SK-N-SH (cell line): ENCODE data around the gene HES2. TPM values are rescaled to one million over a fixed set of nuclear protein-coding genes. Genes with fewer than 3 reads are reported as not detected.
"Not testable (repeated sequence)": the region's sequence is repeated elsewhere in the genome, so short reads cannot be mapped to it uniquely, and the experiment has no call there.

Source experiments
- CTCF ChIA-PET: fragments of 300-600, 350-600 bp; formaldehyde crosslinking; extraction: SDS; loops from one replicate; lab custom pipeline; 2021; lab: Yijun Ruan, JAX
- POLR2A ChIA-PET: fragments of 350-600 bp; sonication (Branson Sonifier 250); formaldehyde crosslinking; extraction: SDS; loops from one replicate; lab custom pipeline; 2020; ENCODE audit warnings: antibody characterized with exemption, inconsistent platforms; lab: Yijun Ruan, JAX
- DNase-seq: peaks from one replicate; pipeline ENCODE4 v3.0.0; 2012
- H2AFZ ChIP-seq: fragments of 200-600 bp; sonication (generic); 2 replicates; pipeline ENCODE4 v1.8.1; 2016; ENCODE audit warnings: antibody characterized with exemption, mild to moderate bottlenecking, low read depth
- H3F3A ChIP-seq: fragments of 200-600 bp; sonication (generic); replicated peaks from 2 replicates; pipeline ENCODE3; 2016; ENCODE audit warnings: antibody characterized with exemption, mild to moderate bottlenecking; ENCODE audit not compliant: insufficient read depth
- H3K27ac ChIP-seq, 2 experiments: fragments of 200-500 bp in 1 of 2; fragments of 200-600 bp in 1 of 2; sonication (Bioruptor generic) in 1 of 2; sonication (generic), shearing (Covaris generic) in 1 of 2; 2 replicates each; pipeline versions ENCODE4 v1.5.1 to v1.6.1; 2014 to 2016; ENCODE audit warnings: low read depth in 2 of 2, inconsistent platforms in 1 of 2, low read length in 1 of 2, mild to moderate bottlenecking in 1 of 2, mixed read lengths in 1 of 2
- H3K27me3 ChIP-seq: fragments of 200-600 bp; sonication (generic), shearing (Covaris generic); 2 replicates; pipeline ENCODE4 v1.6.1; 2016; ENCODE audit warnings: mixed run types; ENCODE audit not compliant: insufficient read depth
- H3K36me3 ChIP-seq, 2 experiments: fragments of 200-500 bp in 1 of 2; fragments of 200-600 bp in 1 of 2; sonication (Bioruptor generic) in 1 of 2; sonication (generic) in 1 of 2; replicated peaks in 1 of 2; 2 replicates each; pipeline versions ENCODE3 to v1.5.1; 2014 to 2016; ENCODE audit warnings: low read length in 1 of 2, mild to moderate bottlenecking in 1 of 2; ENCODE audit not compliant: insufficient read depth in 2 of 2, control insufficient read depth in 1 of 2
- H3K4me1 ChIP-seq, 2 experiments: fragments of 200-500 bp in 1 of 2; fragments of 200-600 bp in 1 of 2; sonication (Bioruptor generic) in 1 of 2; sonication (generic), shearing (Covaris generic) in 1 of 2; 2 replicates each; pipeline versions ENCODE4 v1.5.1 to v1.6.1; 2014 to 2016; ENCODE audit warnings: low read depth in 1 of 2, low read length in 1 of 2, mixed run types in 1 of 2; ENCODE audit not compliant: insufficient read depth in 2 of 2, control insufficient read depth in 1 of 2
- H3K4me2 ChIP-seq: fragments of 200-600 bp; sonication (generic), shearing (Covaris generic); 2 replicates; pipeline ENCODE4 v1.6.1; 2017; ENCODE audit warnings: mixed run types
- H3K4me3 ChIP-seq, 2 experiments: fragments of 200-500 bp in 1 of 2; fragments of 200-600 bp in 1 of 2; sonication (Bioruptor generic) in 1 of 2; sonication (generic), shearing (Covaris generic) in 1 of 2; 2 replicates each; pipeline versions ENCODE4 v1.5.1 to v1.8.1; 2014 to 2016; ENCODE audit warnings: low read depth in 2 of 2, inconsistent platforms in 1 of 2, low read length in 1 of 2, mild to moderate bottlenecking in 1 of 2, mixed read lengths in 1 of 2, moderate library complexity in 1 of 2
- H3K79me2 ChIP-seq: fragments of 200-600 bp; sonication (generic); 2 replicates; pipeline ENCODE4 v1.8.1; 2017; ENCODE audit warnings: mild to moderate bottlenecking; ENCODE audit not compliant: insufficient read depth
- H3K9ac ChIP-seq: fragments of 200-600 bp; sonication (generic); 2 replicates; pipeline ENCODE4 v1.6.1; 2017; ENCODE audit warnings: mixed run types
- H3K9me2 ChIP-seq: fragments of 200-600 bp; sonication (generic); 2 replicates; pipeline ENCODE4 v1.6.1; 2017; ENCODE audit warnings: mixed run types
- H3K9me3 ChIP-seq: fragments of 200-600 bp; sonication (generic); 2 replicates; pipeline ENCODE4 v1.6.1; 2017; ENCODE audit warnings: mixed run types, mild to moderate bottlenecking, moderate library complexity
- H4K20me1 ChIP-seq: fragments of 200-600 bp; sonication (generic); 2 replicates; pipeline ENCODE4 v1.6.1; 2017; ENCODE audit warnings: mild to moderate bottlenecking, mixed run types; ENCODE audit not compliant: insufficient read depth
- EP300 ChIP-seq, 2 experiments: IDR thresholded peaks; 2 replicates each; pipeline versions ENCODE4 v1.4.0 to v1.6.1; 2012; ENCODE audit warnings: borderline replicate concordance in 1 of 2, low read depth in 1 of 2, low read length in 1 of 2
- EZH2phosphoT487 ChIP-seq: fragments of 200-600 bp; sonication (generic); IDR thresholded peaks from 2 replicates; pipeline ENCODE4 v1.6.1; 2017; ENCODE audit warnings: low read depth, mixed run types, mild to moderate bottlenecking, antibody characterized with exemption, moderate library complexity, borderline replicate concordance
- FOXM1 ChIP-seq: IDR thresholded peaks from 2 replicates; pipeline ENCODE4 v1.4.0; 2012; ENCODE audit warnings: low read depth, mild to moderate bottlenecking
- GATA2 ChIP-seq: sonication (generic); formaldehyde crosslinking; IDR thresholded peaks from 2 replicates; pipeline ENCODE4 v1.5.0; 2020; ENCODE audit warnings: mild to moderate bottlenecking, missing genetic modification reagents
- MEF2A ChIP-seq: IDR thresholded peaks from 2 replicates; pipeline ENCODE4 v1.4.0; 2012; ENCODE audit warnings: low read depth, borderline replicate concordance
- NFIC ChIP-seq: IDR thresholded peaks from 2 replicates; pipeline ENCODE4 v1.4.0; 2012; ENCODE audit warnings: borderline replicate concordance
- NRF1 ChIP-seq: IDR thresholded peaks from 2 replicates; pipeline ENCODE4 v1.6.1; 2012; ENCODE audit warnings: low read depth, mild to moderate bottlenecking, low read length
- RFX5 ChIP-seq: IDR thresholded peaks from 2 replicates; pipeline ENCODE4 v1.6.1; 2012; ENCODE audit warnings: mild to moderate bottlenecking, improper control_type of control experiment, low read length
- TEAD4 ChIP-seq: IDR thresholded peaks from 2 replicates; pipeline ENCODE4 v1.4.0; 2012; ENCODE audit warnings: mild to moderate bottlenecking, borderline replicate concordance; ENCODE audit not compliant: insufficient read depth
- YY1 ChIP-seq: IDR thresholded peaks from 2 replicates; pipeline ENCODE4 v1.4.0; 2012; ENCODE audit warnings: low read depth, mild to moderate bottlenecking
- WGBS: methylation state at CpG from one replicate; pipeline ENCODE4 v1.1.6; 2017; ENCODE audit warnings: low lambda C conversion rate; 5-methylcytosine and 5-hydroxymethylcytosine counted together
- polyA plus RNA-seq, 3 experiments: library from polyadenylated mRNA; depleted of rRNA; stranded (reverse); fragments of >200 nt; gene quantifications; 2 replicates each; pipeline ENCODE4 v1.2.3, GENCODE V29; 2012
- TF ChIP-seq, protein P1 (sequence below): fragments of 150-350 bp; IDR thresholded peaks from 2 replicates; pipeline ENCODE4 v1.6.1; 2016; ENCODE audit warnings: mild to moderate bottlenecking, low read depth, low read length
- TF ChIP-seq, protein P2 (sequence below): IDR thresholded peaks from 2 replicates; pipeline ENCODE4 v1.4.0; 2012; ENCODE audit warnings: low read depth, borderline replicate concordance
- TF ChIP-seq, protein P3 (sequence below): fragments of 150-350 bp; IDR thresholded peaks from 2 replicates; pipeline ENCODE4 v1.6.1; 2017; ENCODE audit warnings: antibody characterized with exemption, low read length, low read depth, borderline replicate concordance
- TF ChIP-seq, protein P4 (sequence below): IDR thresholded peaks from 2 replicates; pipeline ENCODE4 v1.4.0; 2012; ENCODE audit warnings: low read depth, borderline replicate concordance
- TF ChIP-seq, protein P5 (sequence below): IDR thresholded peaks from 2 replicates; pipeline ENCODE4; 2012

HES2 gene
- polyA plus RNA-seq, 1 of the 3 experiments (the other 2 are of a cell fraction) = 0.03 TPM

DNA sequence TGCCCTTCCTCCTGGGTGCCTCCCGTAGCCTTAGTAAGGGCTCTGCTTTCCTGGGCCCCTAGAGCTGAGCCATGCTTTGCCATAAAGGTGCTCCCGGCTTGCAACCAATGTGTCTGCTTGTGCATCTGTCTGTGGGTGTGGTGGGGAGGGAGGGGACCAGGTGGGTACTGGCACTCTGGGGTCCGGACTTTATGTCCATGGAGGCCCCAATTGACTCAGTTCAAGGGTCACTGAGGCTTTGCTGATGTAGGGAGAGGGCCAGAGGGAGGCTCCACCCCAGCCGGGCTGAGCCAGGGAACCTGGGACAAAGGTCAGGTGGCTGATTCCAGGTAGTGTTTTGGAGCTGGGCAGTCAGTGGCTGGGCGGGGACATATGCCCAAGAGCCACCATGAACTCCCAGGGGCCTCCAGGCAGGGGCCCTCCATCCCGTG lies 31.2 kb upstream of the HES2 start:
- Histone ChIP-seq H3K36me3 (no peaks in the 10 kb centered on the region), H3K4me1 (no peaks in the 10 kb centered on the region; a peak in 1 of 4 replicates), H3K9me3 (no peaks in the 10 kb centered on the region), H3K79me2 (no peaks in the 10 kb centered on the region), H3K4me3 (no peak overlapping the region), H3K9ac (no peak overlapping the region), H3K27ac (no peak overlapping the region), H2AFZ (no peak overlapping the region), H3F3A (no peaks in the 10 kb centered on the region), H3K27me3 (peaks cover 44% of the 10 kb centered on the region), H3K9me2 (no peaks in the 10 kb centered on the region), H4K20me1 (no peaks in the 10 kb centered on the region), H3K4me2 (no peak overlapping the region)
- no peak for TF ChIP-seq RFX5
- no peak for TF ChIP-seq NRF1
- TF ChIP-seq, protein P1, sequence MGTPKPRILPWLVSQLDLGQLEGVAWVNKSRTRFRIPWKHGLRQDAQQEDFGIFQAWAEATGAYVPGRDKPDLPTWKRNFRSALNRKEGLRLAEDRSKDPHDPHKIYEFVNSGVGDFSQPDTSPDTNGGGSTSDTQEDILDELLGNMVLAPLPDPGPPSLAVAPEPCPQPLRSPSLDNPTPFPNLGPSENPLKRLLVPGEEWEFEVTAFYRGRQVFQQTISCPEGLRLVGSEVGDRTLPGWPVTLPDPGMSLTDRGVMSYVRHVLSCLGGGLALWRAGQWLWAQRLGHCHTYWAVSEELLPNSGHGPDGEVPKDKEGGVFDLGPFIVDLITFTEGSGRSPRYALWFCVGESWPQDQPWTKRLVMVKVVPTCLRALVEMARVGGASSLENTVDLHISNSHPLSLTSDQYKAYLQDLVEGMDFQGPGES = no peak
- TF ChIP-seq MEF2A = no peak
- TF ChIP-seq, protein P2, sequence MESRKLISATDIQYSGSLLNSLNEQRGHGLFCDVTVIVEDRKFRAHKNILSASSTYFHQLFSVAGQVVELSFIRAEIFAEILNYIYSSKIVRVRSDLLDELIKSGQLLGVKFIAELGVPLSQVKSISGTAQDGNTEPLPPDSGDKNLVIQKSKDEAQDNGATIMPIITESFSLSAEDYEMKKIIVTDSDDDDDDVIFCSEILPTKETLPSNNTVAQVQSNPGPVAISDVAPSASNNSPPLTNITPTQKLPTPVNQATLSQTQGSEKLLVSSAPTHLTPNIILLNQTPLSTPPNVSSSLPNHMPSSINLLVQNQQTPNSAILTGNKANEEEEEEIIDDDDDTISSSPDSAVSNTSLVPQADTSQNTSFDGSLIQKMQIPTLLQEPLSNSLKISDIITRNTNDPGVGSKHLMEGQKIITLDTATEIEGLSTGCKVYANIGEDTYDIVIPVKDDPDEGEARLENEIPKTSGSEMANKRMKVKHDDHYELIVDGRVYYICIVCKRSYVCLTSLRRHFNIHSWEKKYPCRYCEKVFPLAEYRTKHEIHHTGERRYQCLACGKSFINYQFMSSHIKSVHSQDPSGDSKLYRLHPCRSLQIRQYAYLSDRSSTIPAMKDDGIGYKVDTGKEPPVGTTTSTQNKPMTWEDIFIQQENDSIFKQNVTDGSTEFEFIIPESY = no peak
- no peak for TF ChIP-seq GATA2
- TF ChIP-seq FOXM1 = no peak
- TF ChIP-seq NFIC = no peak
- no peak for TF ChIP-seq EP300 (IDR thresholded peaks at IDR 0.05; ENCODE audit: borderline replicate concordance in 1 of 2, low read depth in 1 of 2, low read length in 1 of 2)
- TF ChIP-seq TEAD4 = no peak
- TF ChIP-seq YY1 = no peak
- TF ChIP-seq, protein P3, sequence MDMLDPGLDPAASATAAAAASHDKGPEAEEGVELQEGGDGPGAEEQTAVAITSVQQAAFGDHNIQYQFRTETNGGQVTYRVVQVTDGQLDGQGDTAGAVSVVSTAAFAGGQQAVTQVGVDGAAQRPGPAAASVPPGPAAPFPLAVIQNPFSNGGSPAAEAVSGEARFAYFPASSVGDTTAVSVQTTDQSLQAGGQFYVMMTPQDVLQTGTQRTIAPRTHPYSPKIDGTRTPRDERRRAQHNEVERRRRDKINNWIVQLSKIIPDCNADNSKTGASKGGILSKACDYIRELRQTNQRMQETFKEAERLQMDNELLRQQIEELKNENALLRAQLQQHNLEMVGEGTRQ = no peak
- no peak for TF ChIP-seq EZH2phosphoT487
- TF ChIP-seq, protein P4, sequence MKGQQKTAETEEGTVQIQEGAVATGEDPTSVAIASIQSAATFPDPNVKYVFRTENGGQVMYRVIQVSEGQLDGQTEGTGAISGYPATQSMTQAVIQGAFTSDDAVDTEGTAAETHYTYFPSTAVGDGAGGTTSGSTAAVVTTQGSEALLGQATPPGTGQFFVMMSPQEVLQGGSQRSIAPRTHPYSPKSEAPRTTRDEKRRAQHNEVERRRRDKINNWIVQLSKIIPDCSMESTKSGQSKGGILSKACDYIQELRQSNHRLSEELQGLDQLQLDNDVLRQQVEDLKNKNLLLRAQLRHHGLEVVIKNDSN = no peak
- TF ChIP-seq, protein P5, sequence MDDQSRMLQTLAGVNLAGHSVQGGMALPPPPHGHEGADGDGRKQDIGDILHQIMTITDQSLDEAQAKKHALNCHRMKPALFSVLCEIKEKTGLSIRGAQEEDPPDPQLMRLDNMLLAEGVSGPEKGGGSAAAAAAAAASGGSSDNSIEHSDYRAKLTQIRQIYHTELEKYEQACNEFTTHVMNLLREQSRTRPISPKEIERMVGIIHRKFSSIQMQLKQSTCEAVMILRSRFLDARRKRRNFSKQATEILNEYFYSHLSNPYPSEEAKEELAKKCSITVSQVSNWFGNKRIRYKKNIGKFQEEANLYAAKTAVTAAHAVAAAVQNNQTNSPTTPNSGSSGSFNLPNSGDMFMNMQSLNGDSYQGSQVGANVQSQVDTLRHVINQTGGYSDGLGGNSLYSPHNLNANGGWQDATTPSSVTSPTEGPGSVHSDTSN = no peak
- 25% methylated on average over 1 of the region's 6 CpGs for WGBS
- DNase-seq = no peak
- CTCF ChIA-PET = interaction anchor here (0.7 to 6.8 kb wide), 11 partner anchors 12 to 204 kb away, joined by 3 to 70 read pairs (median 6); no protein-coding TSS in a partner anchor
- POLR2A ChIA-PET = no interaction called here

DNA sequence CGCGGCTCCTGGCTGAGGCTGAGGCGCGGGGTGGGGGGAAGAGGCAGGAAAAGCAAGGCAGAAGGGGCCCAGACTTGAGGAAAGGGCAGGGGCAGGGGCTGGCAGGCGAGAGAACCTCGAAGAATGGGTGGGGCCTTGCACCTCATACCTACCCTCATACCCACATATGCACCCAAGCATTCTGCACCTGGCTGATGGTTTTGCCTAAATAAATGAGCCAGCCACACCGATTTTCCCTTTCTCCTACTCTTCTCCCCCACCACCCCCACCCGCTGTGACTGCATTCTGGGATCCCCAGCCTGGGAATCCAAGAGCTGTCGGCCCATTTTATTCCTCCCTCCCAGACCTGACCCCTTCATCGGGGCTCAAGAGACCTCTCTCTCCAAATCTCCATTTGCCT lies 30.8 kb upstream of the HES2 start:
- H3F3A ChIP-seq, H2AFZ ChIP-seq, POLR2A ChIA-PET, H3K9ac ChIP-seq, H3K9me3 ChIP-seq, H3K27ac ChIP-seq, H3K4me2 ChIP-seq, H3K79me2 ChIP-seq, DNase-seq, H3K9me2 ChIP-seq, H3K36me3 ChIP-seq, H3K4me1 ChIP-seq, H3K4me3 ChIP-seq, H4K20me1 ChIP-seq: not testable (repeated sequence)
- 54% methylated on average over 8 of the region's 10 CpGs for WGBS
- peaks cover 44% of the 10 kb centered on the region for H3K27me3 ChIP-seq
- CTCF ChIA-PET = interaction anchor here (0.7 to 6.8 kb wide), 11 partner anchors 11 to 204 kb away, joined by 3 to 70 read pairs (median 4); no protein-coding TSS in a partner anchor
